HG02642 (cell line): ENCODE results near the gene TBC1D17.

Experiments
- ATAC-seq: cut with Tn5 transposase; IDR thresholded peaks from one replicate; pipeline ENCODE4 v1.9.1; 2021; ENCODE audit warnings: mild to moderate bottlenecking; ENCODE audit not compliant: unreplicated experiment, poor library complexity

TBC1D17 gene

GRCh38 chr19:49859682-49860335 is 17.7 kb upstream of the TBC1D17 start:
- no peak for ATAC-seq

GRCh38 chr19:49860336-49861102 is 17.0 kb upstream of the TBC1D17 start:
- ATAC-seq: no peak

- ATAC-seq: no peak
Observed at GRCh38 chr19:49861107-49861506, 16.4 kb upstream of the TBC1D17 start.

- no peak for ATAC-seq
Observed at GRCh38 chr19:49861541-49862378, 15.7 kb upstream of the TBC1D17 start.

GRCh38 chr19:49862391-49863253 is 14.9 kb upstream of the TBC1D17 start:
- no peak for ATAC-seq

- ATAC-seq: no peak
Observed at GRCh38 chr19:49863254-49863934, 14.1 kb upstream of the TBC1D17 start.

- no peak for ATAC-seq
Observed at GRCh38 chr19:49863935-49864320, 13.6 kb upstream of the TBC1D17 start.

GRCh38 chr19:49864890-49865289 is 12.6 kb upstream of the TBC1D17 start:
- ATAC-seq: no peak

GRCh38 chr19:49866933-49867782 is 10.3 kb upstream of the TBC1D17 start, which contains the start of gene PNKP:
PNKP (minus strand) TSS chr19:49867576; CDS start chr19:49867204, 372 bp downstream.
- peak; percentile 47 for ATAC-seq

- ATAC-seq: peak; percentile 15
Observed at GRCh38 chr19:49869009-49869483, 8.5 kb upstream of the TBC1D17 start.

GRCh38 chr19:49869484-49870308 is 7.8 kb upstream of the TBC1D17 start:
- peak; percentile 74 for ATAC-seq

- no peak for ATAC-seq
Observed at GRCh38 chr19:49870309-49870901, 7.1 kb upstream of the TBC1D17 start.

GRCh38 chr19:49871349-49871985 is 6.0 kb upstream of the TBC1D17 start:
- no peak for ATAC-seq

GRCh38 chr19:49872245-49873128 is 5.0 kb upstream of the TBC1D17 start:
- ATAC-seq: no peak

- ATAC-seq: no peak
Observed at GRCh38 chr19:49873129-49873521, 4.4 kb upstream of the TBC1D17 start.

GRCh38 chr19:49873834-49874233 is 3.7 kb upstream of the TBC1D17 start:
- no peak for ATAC-seq
